Endothelial cell (in vitro differentiated cells): Measurements from ENCODE around the gene IQGAP2. TPM values are rescaled to one million over a fixed set of nuclear protein-coding genes. Genes with fewer than 3 reads are reported as not detected.

ENCODE experiments used
- DNase-seq: peaks from one replicate; pipeline ENCODE4 v3.0.0; 2021; ENCODE audit warnings: low spot score
- H3K27ac Mint-ChIP-seq: one replicate; pipeline ENCODE4 v1.8.0; 2021; ENCODE audit warnings: mixed read lengths, inconsistent platforms; ENCODE audit not compliant: unreplicated experiment
- H3K27me3 Mint-ChIP-seq: one replicate; pipeline ENCODE4 v1.8.0; 2021; ENCODE audit warnings: mild to moderate bottlenecking, moderate library complexity, mixed read lengths, inconsistent platforms; ENCODE audit not compliant: unreplicated experiment
- H3K36me3 Mint-ChIP-seq: one replicate; pipeline ENCODE4 v1.8.0; 2021; ENCODE audit warnings: mild to moderate bottlenecking, low read depth, mixed read lengths, inconsistent platforms; ENCODE audit not compliant: unreplicated experiment
- H3K4me1 Mint-ChIP-seq: one replicate; pipeline ENCODE4 v1.8.0; 2021; ENCODE audit warnings: mild to moderate bottlenecking, mixed read lengths, inconsistent platforms; ENCODE audit not compliant: unreplicated experiment
- H3K4me3 Mint-ChIP-seq: one replicate; pipeline ENCODE4 v1.8.0; 2021; ENCODE audit warnings: mild to moderate bottlenecking, mixed read lengths, inconsistent platforms; ENCODE audit not compliant: unreplicated experiment
- H3K9me3 Mint-ChIP-seq: one replicate; pipeline ENCODE4 v1.8.0; 2021; ENCODE audit warnings: mixed read lengths, inconsistent platforms; ENCODE audit not compliant: unreplicated experiment
- CTCF ChIP-seq: fragments of 200-600 bp; sonication (generic); IDR thresholded peaks from one replicate; pipeline ENCODE4 v1.5.0; 2021; ENCODE audit warnings: antibody characterized with exemption; ENCODE audit not compliant: unreplicated experiment
- total RNA-seq: library from RNA; stranded (reverse); fragmentation: NEBNext Ultra II Directional; extraction: Animal tissue kit (Norgen Biotek cat#: 25700); gene quantifications from one replicate; pipeline ENCODE4 v1.2.1, GENCODE V29; 2021; ENCODE audit not compliant: unreplicated experiment

IQGAP2 gene
- total RNA-seq, 1 donor from 2014 or later: 43.4 TPM

GRCh38 chr5:76404223-76405211 is 1.4 kb downstream of the IQGAP2 start:
- DNase-seq: peak; percentile 28
- TF ChIP-seq CTCF: no peak
- Mint-ChIP-seq H3K27me3 (peaks cover 2% of the 10 kb centered on the region), H3K27ac (no peak overlapping the region), H3K4me1 (peaks cover 18% of the 10 kb centered on the region), H3K36me3 (no peaks in the 10 kb centered on the region), H3K4me3 (peak overlapping the region; percentile 96), H3K9me3 (no peaks in the 10 kb centered on the region)

- Mint-ChIP-seq H3K27me3 (peaks cover 4% of the 10 kb centered on the region), H3K36me3 (no peaks in the 10 kb centered on the region), H3K4me3 (no peak overlapping the region), H3K9me3 (no peaks in the 10 kb centered on the region), H3K27ac (no peak overlapping the region), H3K4me1 (peaks cover 20% of the 10 kb centered on the region)
- no peak for DNase-seq
- no peak for TF ChIP-seq CTCF
Observed at GRCh38 chr5:76406014-76406413, 2.9 kb downstream of the IQGAP2 start.

- Mint-ChIP-seq H3K36me3 (no peaks in the 10 kb centered on the region), H3K4me3 (no peak overlapping the region), H3K27me3 (peaks cover 4% of the 10 kb centered on the region), H3K27ac (no peak overlapping the region), H3K4me1 (peaks cover 20% of the 10 kb centered on the region), H3K9me3 (no peaks in the 10 kb centered on the region)
- TF ChIP-seq CTCF: no peak
- DNase-seq: no peak
Observed at GRCh38 chr5:76406673-76407072, 3.6 kb downstream of the IQGAP2 start.

- Mint-ChIP-seq H3K27me3 (peaks cover 2% of the 10 kb centered on the region), H3K27ac (no peak overlapping the region), H3K4me3 (no peak overlapping the region), H3K36me3 (no peaks in the 10 kb centered on the region), H3K4me1 (peaks cover 15% of the 10 kb centered on the region), H3K9me3 (no peaks in the 10 kb centered on the region)
- DNase-seq: no peak
- no peak for TF ChIP-seq CTCF
Observed at GRCh38 chr5:76408104-76408654, 5.1 kb downstream of the IQGAP2 start.

DNA sequence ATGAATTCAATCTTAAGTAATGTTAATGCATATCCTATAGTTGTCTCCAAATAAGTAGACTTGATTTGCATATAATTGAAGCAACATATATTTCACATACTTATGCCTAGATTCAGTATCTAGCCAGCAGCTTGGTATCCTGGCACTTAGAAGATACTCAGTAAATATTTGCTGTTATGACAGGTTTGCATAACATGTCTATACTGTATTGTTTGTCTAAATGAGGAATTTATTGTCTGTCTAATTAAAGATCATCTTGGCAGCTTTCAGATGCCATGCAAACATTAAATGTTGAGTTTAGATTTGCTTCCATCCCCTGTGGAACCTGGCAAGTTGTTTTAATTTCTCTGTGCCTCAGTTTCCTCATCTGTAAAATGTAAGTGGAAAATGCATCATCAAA is 9.4 kb downstream of the IQGAP2 start:
- Mint-ChIP-seq H3K27me3 (peaks cover 2% of the 10 kb centered on the region), H3K27ac (no peak overlapping the region), H3K9me3 (no peaks in the 10 kb centered on the region), H3K4me1 (peaks cover 6% of the 10 kb centered on the region), H3K4me3 (no peak overlapping the region), H3K36me3 (peaks cover 6% of the 10 kb centered on the region)
- DNase-seq: no peak
- no peak for TF ChIP-seq CTCF
